SK-N-MC (cell line): ENCODE data around the gene AFTPH.

Experiments used
- EZH2 ChIP-seq: fragments of 200-600 bp; sonication (generic); IDR thresholded peaks from one replicate; pipeline ENCODE4 v1.6.1; 2017; ENCODE audit warnings: antibody characterized with exemption
- POLR2AphosphoS5 ChIP-seq: IDR thresholded peaks from 2 replicates; pipeline ENCODE4 v1.6.1; 2012; ENCODE audit warnings: mild to moderate bottlenecking, low read depth, low read length, borderline replicate concordance

- TF ChIP-seq POLR2AphosphoS5 (no peak), EZH2 (no peak)
Measured at GRCh38 chr2:64595397-64596176, 71.5 kb downstream of the AFTPH start.
